ENCODE data around the gene MOCS3. TPM values are rescaled to one million over a fixed set of nuclear protein-coding genes. Genes with fewer than 3 reads are reported as not detected.
A peak's percentile ranks its signal among the peaks of the same experiment; 100 is the strongest.

Gene MOCS3
- total and polyA plus RNA-seq, 2 of the 13 experiments (the other 11 are each of a cell fraction or from before 2014, with no cell fraction given): 3.7 to 8.4 TPM

GRCh38 chr20:50929299-50930138, 29.1 kb upstream of the MOCS3 start (continued):
- no peak for TF ChIP-seq MNT (IDR thresholded peaks at IDR 0.05)
- peak; percentile 69 for TF ChIP-seq ZNF629 (CRISPR knock-in tag; conservative IDR thresholded peaks at IDR 0.05)
- TF ChIP-seq ZNF274 (CRISPR knock-in tag; IDR thresholded peaks at IDR 0.05): peak; percentile 84
- no peak for TF ChIP-seq ZNF282 (IDR thresholded peaks at IDR 0.05; ENCODE audit: partially characterized antibody)
- TF ChIP-seq KLF15 (CRISPR knock-in tag; IDR thresholded peaks at IDR 0.05; ENCODE audit: borderline replicate concordance): no peak
- no peak for TF ChIP-seq DBP (CRISPR knock-in tag; IDR thresholded peaks at IDR 0.05; ENCODE audit: not compliant biosample characterization)
- peak; percentile 92 for TF ChIP-seq TEAD3 (CRISPR knock-in tag; optimal IDR thresholded peaks at IDR 0.05; ENCODE audit: borderline replicate concordance)
- no peak for TF ChIP-seq NBN (conservative IDR thresholded peaks at IDR 0.05)
- TF ChIP-seq ETV5 (CRISPR knock-in tag; IDR thresholded peaks at IDR 0.05; ENCODE audit: borderline replicate concordance): peak; percentile 98
- TF ChIP-seq ZNF577 (CRISPR knock-in tag; IDR thresholded peaks at IDR 0.05; ENCODE audit: borderline replicate concordance, low read depth): no peak
- peak; percentile 94; the same call in 1 of the 2 replicates for TF ChIP-seq IKZF5 (CRISPR knock-in tag; IDR thresholded peaks at IDR 0.05)
- TF ChIP-seq PHF20 (CRISPR knock-in tag; IDR thresholded peaks at IDR 0.05): peak; percentile 68; the same call in 1 of the 2 replicates
- TF ChIP-seq ZSCAN21 (CRISPR knock-in tag; IDR thresholded peaks at IDR 0.05; ENCODE audit: borderline replicate concordance): peak; percentile 51; the same call in 1 of the 2 replicates
- peak; percentile 81 for TF ChIP-seq ZNF761 (CRISPR knock-in tag; conservative IDR thresholded peaks at IDR 0.05)
- peak; percentile 23; the same call in 1 of the 2 replicates for TF ChIP-seq NFYC (CRISPR knock-in tag; IDR thresholded peaks at IDR 0.05)
- TF ChIP-seq U2AF2 (IDR thresholded peaks at IDR 0.05; ENCODE audit: low read depth, low read length): no peak
- TF ChIP-seq SMC3 (IDR thresholded peaks at IDR 0.05; ENCODE audit: low read length): peak; percentile 96
- peak; percentile 84 for TF ChIP-seq TFDP1 (CRISPR knock-in tag; IDR thresholded peaks at IDR 0.05; ENCODE audit: borderline replicate concordance)
- TF ChIP-seq TBL1XR1 (IDR thresholded peaks at IDR 0.05; ENCODE audit: borderline replicate concordance, low read length, partially characterized antibody): peak; percentile 78
- peak; percentile 90 for TF ChIP-seq ZFX (CRISPR knock-in tag; IDR thresholded peaks at IDR 0.05; ENCODE audit: low read depth)
- TF ChIP-seq PBX3 (CRISPR knock-in tag; IDR thresholded peaks at IDR 0.05; ENCODE audit: borderline replicate concordance): no peak
- no peak for TF ChIP-seq RFX3 (CRISPR knock-in tag; IDR thresholded peaks at IDR 0.05)
- no peak for TF ChIP-seq IRF1 (CRISPR knock-in tag; IDR thresholded peaks at IDR 0.05; ENCODE audit: low read depth)

Data from HepG2 (cell line).